Sigmoid colon (tissue), 4 donors: ENCODE data around the gene CLSTN1.
"Not testable (repeated sequence)": the region's sequence is repeated elsewhere in the genome, so short reads cannot be mapped to it uniquely, and the experiment has no call there.

Source experiments
- CTCF ChIP-seq, 4 experiments: fragments of 450-650 bp in 3 of 4; fragments of 200-600 bp in 1 of 4; IDR thresholded peaks; one replicate each; pipeline ENCODE4 v1.5.1; 2016 to 2019; ENCODE audit warnings: antibody characterized with exemption in 4 of 4, mild to moderate bottlenecking in 3 of 4, moderate library complexity in 2 of 4
- POLR2A ChIP-seq, 2 donors: fragments of 450-650 bp; IDR thresholded peaks; one replicate each; pipeline ENCODE4 v1.6.1; 2016; ENCODE audit warnings: antibody characterized with exemption in 2 of 2, mild to moderate bottlenecking in 2 of 2, moderate library complexity in 2 of 2
- POLR2AphosphoS5 ChIP-seq, 4 donors: sonication (generic); formaldehyde crosslinking; IDR thresholded peaks; one replicate each; pipeline ENCODE4 v1.6.1; 2017; ENCODE audit warnings: antibody characterized with exemption in 4 of 4

- TF ChIP-seq CTCF, POLR2A, POLR2AphosphoS5 (IDR thresholded peaks at IDR 0.05): not testable (repeated sequence)
These were observed 17.8 kb downstream of the CLSTN1 start for GRCh38 chr1:9805972-9806371.
